ENCODE data around the gene KCNIP4. TPM values are rescaled to one million over a fixed set of nuclear protein-coding genes. Genes with fewer than 3 reads are reported as not detected.
"Not testable (repeated sequence)": the region's sequence is repeated elsewhere in the genome, so short reads cannot be mapped to it uniquely, and the experiment has no call there.

The KCNIP4 gene
- total RNA-seq, 6 experiments from 2014 or later = not detected

DNA sequence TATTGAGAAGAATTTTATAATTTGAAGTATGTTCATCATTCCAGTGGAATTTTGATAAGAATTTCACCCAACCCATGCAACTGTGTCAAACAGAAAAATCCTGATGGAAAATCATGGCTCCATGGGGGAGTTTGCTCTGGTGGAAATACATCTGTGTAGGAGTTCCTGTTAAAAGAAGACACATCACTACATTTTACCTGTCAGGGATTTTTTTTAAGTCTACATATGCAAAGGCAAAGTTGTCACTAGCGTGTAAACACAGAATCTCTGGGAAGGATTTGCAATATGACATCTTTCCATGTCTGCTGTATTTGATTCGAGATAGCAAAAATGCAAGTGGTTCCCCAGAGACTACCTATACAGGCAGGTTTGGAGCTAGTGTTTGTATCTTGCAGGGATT lies 581.0 kb downstream of the KCNIP4 start:
- TF ChIP-seq, protein P1, sequence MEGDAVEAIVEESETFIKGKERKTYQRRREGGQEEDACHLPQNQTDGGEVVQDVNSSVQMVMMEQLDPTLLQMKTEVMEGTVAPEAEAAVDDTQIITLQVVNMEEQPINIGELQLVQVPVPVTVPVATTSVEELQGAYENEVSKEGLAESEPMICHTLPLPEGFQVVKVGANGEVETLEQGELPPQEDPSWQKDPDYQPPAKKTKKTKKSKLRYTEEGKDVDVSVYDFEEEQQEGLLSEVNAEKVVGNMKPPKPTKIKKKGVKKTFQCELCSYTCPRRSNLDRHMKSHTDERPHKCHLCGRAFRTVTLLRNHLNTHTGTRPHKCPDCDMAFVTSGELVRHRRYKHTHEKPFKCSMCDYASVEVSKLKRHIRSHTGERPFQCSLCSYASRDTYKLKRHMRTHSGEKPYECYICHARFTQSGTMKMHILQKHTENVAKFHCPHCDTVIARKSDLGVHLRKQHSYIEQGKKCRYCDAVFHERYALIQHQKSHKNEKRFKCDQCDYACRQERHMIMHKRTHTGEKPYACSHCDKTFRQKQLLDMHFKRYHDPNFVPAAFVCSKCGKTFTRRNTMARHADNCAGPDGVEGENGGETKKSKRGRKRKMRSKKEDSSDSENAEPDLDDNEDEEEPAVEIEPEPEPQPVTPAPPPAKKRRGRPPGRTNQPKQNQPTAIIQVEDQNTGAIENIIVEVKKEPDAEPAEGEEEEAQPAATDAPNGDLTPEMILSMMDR (IDR thresholded peaks at IDR 0.05) = no peak
- TF ChIP-seq POLR2A (IDR thresholded peaks at IDR 0.05) = no peak

DNA sequence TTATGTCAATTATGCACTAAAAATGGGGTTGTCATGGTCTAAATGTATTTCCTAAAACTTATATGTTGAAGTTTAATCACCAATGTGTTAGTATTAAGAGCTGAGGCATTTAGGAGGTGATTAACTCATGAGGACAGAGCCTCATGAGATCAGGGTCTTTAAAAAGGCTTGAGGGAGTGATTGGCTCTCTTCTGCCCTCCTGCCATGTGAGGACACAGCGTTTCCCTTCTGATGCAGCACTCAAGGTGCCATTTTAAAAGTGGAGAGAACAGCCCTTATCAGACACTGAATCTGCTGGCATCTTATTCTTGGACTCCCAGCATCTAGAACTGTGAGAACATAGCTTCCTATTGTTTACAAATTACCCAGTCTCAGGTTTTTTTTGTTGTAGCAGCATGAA lies 581.7 kb downstream of the KCNIP4 start:
- intact Hi-C loops (cut with DNase I) = no loop called here
- TF ChIP-seq, protein P1 (IDR thresholded peaks at IDR 0.05) = no peak
- TF ChIP-seq POLR2A (IDR thresholded peaks at IDR 0.05) = no peak

More for the DNA sequence above, 581.0 kb downstream of the KCNIP4 start:
- H3K27ac ChIP-seq = no peak overlapping the region
- no peaks in the 10 kb centered on the region for H3K27me3 ChIP-seq
- 19% methylated on average over 2 of the region's 2 CpGs for WGBS (ENCODE audit: insufficient coverage, low coverage, low lambda C conversion rate, missing lambda C conversion rate)
- no peaks in the 10 kb centered on the region for H3K4me1 ChIP-seq
- no peaks in the 10 kb centered on the region for H3K9me3 ChIP-seq
- no peaks in the 10 kb centered on the region for H3K36me3 ChIP-seq
- no peak for ATAC-seq
- DNase-seq = no peak
- H3K4me3 ChIP-seq = no peak overlapping the region
- intact Hi-C loops (cut with DNase I) = no loop called here

DNA sequence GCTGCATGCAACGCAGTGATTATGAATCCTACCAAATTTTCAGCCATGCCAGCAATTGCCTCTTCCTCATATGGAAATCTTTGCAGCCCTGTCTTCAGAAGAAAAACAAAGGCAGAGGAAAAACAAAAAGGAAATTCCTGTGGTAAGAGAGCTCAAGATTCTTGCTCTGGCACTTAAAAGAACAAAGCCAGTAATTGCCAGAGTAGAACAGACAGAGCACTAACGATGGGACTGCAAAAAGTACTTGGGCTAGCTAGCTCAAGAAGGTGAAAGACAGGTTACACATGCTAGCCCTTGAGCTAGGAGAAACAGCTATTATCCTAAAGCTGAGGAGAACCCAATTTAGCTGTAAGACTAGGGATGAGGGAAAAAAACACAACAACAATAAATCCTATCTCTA lies 582.3 kb downstream of the KCNIP4 start:
- no peak for DNase-seq
- no peak for ATAC-seq
- H3K4me3 ChIP-seq = no peak overlapping the region
- intact Hi-C loops (cut with DNase I) = no loop called here
- H3K9me3 ChIP-seq = no peaks in the 10 kb centered on the region
- no peaks in the 10 kb centered on the region for H3K36me3 ChIP-seq
- WGBS (ENCODE audit: insufficient coverage, low coverage, low lambda C conversion rate, missing lambda C conversion rate) = 27% methylated on average over 2 of the region's 2 CpGs
- no peaks in the 10 kb centered on the region for H3K4me1 ChIP-seq
- TF ChIP-seq POLR2A (IDR thresholded peaks at IDR 0.05) = no peak
- H3K27me3 ChIP-seq = no peaks in the 10 kb centered on the region
- no peak overlapping the region for H3K27ac ChIP-seq

More for the DNA sequence above, 581.7 kb downstream of the KCNIP4 start:
- Histone ChIP-seq H3K27ac (no peak overlapping the region), H3K4me3 (no peak overlapping the region), H3K27me3 (no peaks in the 10 kb centered on the region), H3K9me3 (no peaks in the 10 kb centered on the region), H3K4me1 (no peaks in the 10 kb centered on the region), H3K36me3 (no peaks in the 10 kb centered on the region)
- 63% methylated on average over 1 of the region's 1 CpG for WGBS (ENCODE audit: insufficient coverage, low coverage, low lambda C conversion rate, missing lambda C conversion rate)
- no peak for DNase-seq
- no peak for ATAC-seq

DNA sequence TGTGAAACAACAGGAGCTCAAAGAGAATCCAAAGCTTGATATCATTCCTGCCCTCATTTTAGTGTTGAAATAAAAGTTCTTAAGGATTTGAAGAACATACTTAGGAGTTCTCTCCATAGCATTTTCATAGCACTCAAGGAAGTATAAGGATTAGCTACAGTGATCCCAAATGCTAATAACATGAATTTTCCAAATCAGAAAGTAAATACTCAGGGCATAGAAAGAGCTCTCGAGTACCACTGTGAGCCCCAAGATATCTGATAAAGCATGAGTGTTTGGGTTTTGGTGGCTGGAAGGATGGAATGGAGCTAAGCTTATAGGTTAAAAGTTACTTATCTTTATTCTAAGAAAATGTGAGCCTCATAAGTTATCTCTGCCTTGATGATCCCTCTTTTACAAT lies 584.9 kb downstream of the KCNIP4 start:
- no peak overlapping the region for H3K27ac ChIP-seq
- H3K36me3 ChIP-seq = no peaks in the 10 kb centered on the region
- no peaks in the 10 kb centered on the region for H3K27me3 ChIP-seq
- no peak for TF ChIP-seq POLR2A (IDR thresholded peaks at IDR 0.05)
- TF ChIP-seq, protein P1 (IDR thresholded peaks at IDR 0.05) = no peak
- H3K9me3 ChIP-seq = no peaks in the 10 kb centered on the region
- WGBS (ENCODE audit: insufficient coverage, low coverage, low lambda C conversion rate, missing lambda C conversion rate) = 38% methylated on average over 1 of the region's 1 CpG
- ATAC-seq (no peak), DNase-seq (no peak)
- H3K4me1 ChIP-seq = no peaks in the 10 kb centered on the region
- no peak overlapping the region for H3K4me3 ChIP-seq
- intact Hi-C loops (cut with DNase I) = no loop called here

DNA sequence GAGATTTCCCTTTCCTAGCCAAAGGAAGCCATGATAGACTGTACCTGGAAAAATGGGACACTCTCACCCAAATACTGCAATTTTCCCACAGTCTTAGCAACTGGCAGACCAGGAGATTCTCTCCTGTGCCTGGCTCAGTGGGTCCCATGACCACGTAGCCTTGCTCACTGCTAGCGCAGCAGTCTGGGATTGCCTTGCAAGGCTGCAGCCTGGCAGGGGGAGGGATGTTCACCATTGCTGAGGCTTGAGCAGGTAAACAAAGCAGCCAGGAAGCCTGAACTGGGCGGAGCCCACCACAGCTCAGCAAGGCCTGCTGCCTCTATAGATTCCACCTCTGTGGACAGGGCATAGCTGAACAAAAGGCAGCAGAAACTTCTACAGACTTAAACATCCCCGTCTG lies 596.2 kb downstream of the KCNIP4 start:
- H3K4me1 ChIP-seq; H3K27ac ChIP-seq; DNase-seq; ATAC-seq; H3K9me3 ChIP-seq; H3K27me3 ChIP-seq; intact Hi-C loops (cut with DNase I); H3K4me3 ChIP-seq; H3K36me3 ChIP-seq: not testable (repeated sequence)
- 17% methylated on average over 1 of the region's 4 CpGs for WGBS (ENCODE audit: insufficient coverage, low coverage, low lambda C conversion rate, missing lambda C conversion rate)

DNA sequence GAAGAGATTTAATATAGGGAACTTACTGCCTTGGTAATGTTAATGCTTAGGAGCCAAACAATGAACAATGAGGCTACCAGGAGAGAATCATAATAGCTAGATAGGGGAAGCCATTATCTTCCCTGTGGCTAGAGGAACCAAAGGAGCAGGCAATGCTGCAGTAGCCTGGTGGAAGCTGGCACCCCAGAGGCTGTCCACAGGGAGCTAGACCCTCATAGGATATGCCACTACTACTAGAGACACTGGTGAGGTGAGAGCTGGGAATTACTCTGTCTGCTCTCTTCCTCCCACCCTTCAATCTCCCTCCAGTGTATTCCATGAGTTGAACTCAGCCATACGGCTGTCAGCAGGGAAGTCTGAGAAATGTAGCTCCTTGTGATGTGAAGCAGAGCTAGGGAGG lies 601.4 kb downstream of the KCNIP4 start:
- no peak for DNase-seq
- WGBS (ENCODE audit: insufficient coverage, low coverage, low lambda C conversion rate, missing lambda C conversion rate) = 25% methylated on average over 1 of the region's 1 CpG
- H3K27ac ChIP-seq = no peak overlapping the region
- H3K36me3 ChIP-seq = no peaks in the 10 kb centered on the region
- intact Hi-C loops (cut with DNase I) = no loop called here
- no peak for ATAC-seq
- H3K4me3 ChIP-seq = no peak overlapping the region
- no peak for TF ChIP-seq POLR2A (IDR thresholded peaks at IDR 0.05)
- TF ChIP-seq, protein P1 (IDR thresholded peaks at IDR 0.05) = no peak
- no peaks in the 10 kb centered on the region for H3K9me3 ChIP-seq
- H3K4me1 ChIP-seq = no peaks in the 10 kb centered on the region
- H3K27me3 ChIP-seq = no peaks in the 10 kb centered on the region
